Measurements from ENCODE around the gene TRIM66. TPM values are rescaled to one million over a fixed set of nuclear protein-coding genes. Genes with fewer than 3 reads are reported as not detected.

TRIM66 gene
- total and polyA plus RNA-seq, 10 of the 15 experiments (the other 5 are each of a cell fraction or from before 2014, with no cell fraction given): 1.7 to 14.5 (median 7.4) TPM

- 63% methylated on average over 2 of the region's 2 CpGs for WGBS (ENCODE audit: insufficient coverage, insufficient replicate concordance, low lambda C conversion rate, missing lambda C conversion rate)
- TF ChIP-seq RBBP5 (conservative IDR thresholded peaks at IDR 0.05): no peak
- TF ChIP-seq ZNF24 (IDR thresholded peaks at IDR 0.05): no peak
- TF ChIP-seq ZBTB11 (CRISPR knock-in tag; IDR thresholded peaks at IDR 0.05): no peak
- TF ChIP-seq TCF3 (IDR thresholded peaks at IDR 0.05; ENCODE audit: borderline replicate concordance, insufficient read depth, low read depth, low read length): no peak
- no peak for TF ChIP-seq ESRRA (IDR thresholded peaks at IDR 0.05; ENCODE audit: low read length)
- TF ChIP-seq BACH1 (IDR thresholded peaks at IDR 0.05; ENCODE audit: borderline replicate concordance): no peak
- no peak for TF ChIP-seq ZNF687 (IDR thresholded peaks at IDR 0.05)
- no peak for TF ChIP-seq IRF4 (IDR thresholded peaks at IDR 0.05; ENCODE audit: low read depth, low read length)
- no peak for TF ChIP-seq MLLT1 (IDR thresholded peaks at IDR 0.05)
- TF ChIP-seq PKNOX1 (IDR thresholded peaks at IDR 0.05): no peak
Observed at GRCh38 chr11:8624698-8625097, 57.8 kb downstream of the TRIM66 start.

More at GRCh38 chr11:8624698-8625097, 57.8 kb downstream of the TRIM66 start:
- ChIA-PET RAD21 (ENCODE audit: unreplicated experiment) (no interaction called here), SMC1A (ENCODE audit: uncharacterized antibody, unreplicated experiment) (interaction anchor here (1.6 kb wide), 1 partner anchor 12 kb away, joined by 3 read pairs; no protein-coding TSS in a partner anchor), POLR2A (no interaction called here), CTCF (interaction anchor here (0.8 kb wide), 1 partner anchor 59 kb away, joined by 3 read pairs; no protein-coding TSS in a partner anchor)
- Histone ChIP-seq H3K36me3 (ENCODE audit: control insufficient read depth in 2 of 2, insufficient read depth in 2 of 2, low read length in 1 of 2) (peaks cover 9 to 10% of the 10 kb centered on the region in 2 experiments), H3K4me1 (ENCODE audit: control insufficient read depth, insufficient read depth, low read length) (no peaks in the 10 kb centered on the region), H3K9me3 (replicated peaks; ENCODE audit: control insufficient read depth, insufficient read depth, low read length) (no peaks in the 10 kb centered on the region), H2AFZ (ENCODE audit: control insufficient read depth, low read depth, low read length) (no peak overlapping the region), H3K4me2 (ENCODE audit: control insufficient read depth, insufficient read depth) (no peak overlapping the region), H3K27me3 (replicated peaks in 1 of 2; ENCODE audit: control insufficient read depth in 2 of 2, insufficient read depth in 2 of 2, low read length in 1 of 2) (no peaks in the 10 kb centered on the region), H3K79me2 (ENCODE audit: control insufficient read depth, insufficient read depth, low read length) (no peaks in the 10 kb centered on the region), H3K4me3 (no peak overlapping the region), H4K20me1 (ENCODE audit: control insufficient read depth, insufficient read depth) (no peaks in the 10 kb centered on the region), H3K9ac (ENCODE audit: control insufficient read depth, insufficient read depth, low read length) (no peak overlapping the region), H3K27ac (ENCODE audit: control insufficient read depth, insufficient read depth) (no peak overlapping the region)
- ATAC-seq (no peak), FAIRE-seq (no peak), DNase-seq (ENCODE audit: low read depth, low spot score) (no peak)
- in situ Hi-C loops (cut with MboI) (no loop called here), intact Hi-C loops (cut with micrococcal nuclease; ENCODE audit: unreplicated experiment) (no loop called here)
- BruUV-seq (replicated peaks): no TSS peak

Data from GM12878 (cell line).